Stimulated activated CD8-positive, alpha-beta memory T cell treated with anti-CD3 and anti-CD28 coated beads, Interleukin-4, amount 100 ng/mL, for 4 hours (primary cell): ENCODE results near the gene SLCO2B1.

Experiments used
- DNase-seq, 2 donors: peaks; one replicate each; pipeline ENCODE4 v3.0.0-alpha.2; 2020; ENCODE audit warnings: low read depth in 2 of 2, low spot score in 1 of 2

SLCO2B1 gene

GRCh38 chr11:75214843-75215242, 63.9 kb downstream of the SLCO2B1 start:
- DNase-seq = no peak

- no peak for DNase-seq
These were observed 69.0 kb downstream of the SLCO2B1 start for GRCh38 chr11:75219869-75220268.

GRCh38 chr11:75223954-75224643, 73.2 kb downstream of the SLCO2B1 start:
- DNase-seq = no peak

GRCh38 chr11:75225794-75226193, 74.9 kb downstream of the SLCO2B1 start:
- no peak for DNase-seq

GRCh38 chr11:75229466-75229865, 78.6 kb downstream of the SLCO2B1 start:
- DNase-seq = no peak

GRCh38 chr11:75230621-75231020, 79.7 kb downstream of the SLCO2B1 start:
- DNase-seq = no peak

GRCh38 chr11:75233754-75234172, 82.9 kb downstream of the SLCO2B1 start:
- DNase-seq = no peak

GRCh38 chr11:75236062-75236461, 85.2 kb downstream of the SLCO2B1 start:
- DNase-seq = no peak

GRCh38 chr11:75237050-75237449, 86.1 kb downstream of the SLCO2B1 start:
- no peak for DNase-seq

- no peak for DNase-seq
These were observed 87.9 kb downstream of the SLCO2B1 start for GRCh38 chr11:75238595-75239440.

GRCh38 chr11:75239531-75240290, 88.8 kb downstream of the SLCO2B1 start:
- no peak for DNase-seq

- DNase-seq = no peak
These were observed 89.6 kb downstream of the SLCO2B1 start, which contains the start of gene TPBGL for GRCh38 chr11:75240311-75241035. TPBGL (plus strand) TSS chr11:75240774; CDS start chr11:75241050, 276 bp downstream.

- peak; percentile 66 to 72 for DNase-seq
These were observed 90.4 kb downstream of the SLCO2B1 start for GRCh38 chr11:75241036-75241905.

- DNase-seq = no peak
These were observed 91.2 kb downstream of the SLCO2B1 start for GRCh38 chr11:75241906-75242644.

GRCh38 chr11:75242722-75243600, 92.1 kb downstream of the SLCO2B1 start:
- no peak for DNase-seq

GRCh38 chr11:75244052-75244814, 93.3 kb downstream of the SLCO2B1 start:
- no peak for DNase-seq

GRCh38 chr11:75245356-75246005, 94.6 kb downstream of the SLCO2B1 start:
- no peak for DNase-seq
